H1 (cell line): Measurements from ENCODE around the gene ACE. TPM values are rescaled to one million over a fixed set of nuclear protein-coding genes. Genes with fewer than 3 reads are reported as not detected.
A peak's percentile ranks its signal among the peaks of the same experiment; 100 is the strongest.

Experiments used
- CTCF ChIA-PET: fragments of 300-600 bp; sonication (Branson Sonifier 250); formaldehyde crosslinking; loops from one replicate; lab custom pipeline; 2021; ENCODE audit not compliant: partially characterized antibody; lab: Charles Lee
- POLR2A ChIA-PET: fragments of 300-600 bp; sonication (Branson Sonifier 250); formaldehyde crosslinking; loops from one replicate; lab custom pipeline; 2021; ENCODE audit warnings: inconsistent platforms; ENCODE audit not compliant: partially characterized antibody; lab: Charles Lee
- DNase-seq, 2 experiments: peaks; one replicate each; pipeline versions ENCODE4 v3.0.0 to v3.0.0-alpha.2; 2010 to 2022; ENCODE audit warnings: low spot score in 2 of 2, low read depth in 1 of 2, mixed read lengths in 1 of 2
- FAIRE-seq: peaks from 2 replicates; lab custom pipeline; 2011; peaks lifted over from hg19 to GRCh38; lab: Jason Lieb, UNC
- H2AFZ ChIP-seq: 2 replicates; pipeline ENCODE4 v1.8.1; 2012; ENCODE audit warnings: low read length, inconsistent platforms
- H2AK5ac ChIP-seq: 2 replicates; pipeline ENCODE4 v1.6.1; 2013; ENCODE audit warnings: low read depth, low read length
- H2BK120ac ChIP-seq: replicated peaks from 2 replicates; pipeline ENCODE3; 2013; ENCODE audit warnings: low read depth, low read length, inconsistent platforms
- H2BK12ac ChIP-seq: 2 replicates; pipeline ENCODE4 v1.6.1; 2013; ENCODE audit warnings: low read depth, low read length
- H2BK15ac ChIP-seq: 2 replicates; pipeline ENCODE4 v1.6.1; 2013; ENCODE audit warnings: low read length
- H2BK20ac ChIP-seq: 2 replicates; pipeline ENCODE4 v1.6.1; 2013; ENCODE audit warnings: low read length
- H2BK5ac ChIP-seq: 2 replicates; pipeline ENCODE4 v1.6.1; 2013; ENCODE audit warnings: low read depth, low read length
- H3K14ac ChIP-seq: 2 replicates; pipeline ENCODE4 v1.6.1; 2013; ENCODE audit warnings: inconsistent platforms; ENCODE audit not compliant: insufficient read length
- H3K18ac ChIP-seq: 2 replicates; pipeline ENCODE4 v1.6.1; 2013; ENCODE audit warnings: low read length; ENCODE audit errors: extremely low read depth
- H3K23ac ChIP-seq: 2 replicates; pipeline ENCODE4 v1.6.1; 2013; ENCODE audit warnings: inconsistent platforms; ENCODE audit not compliant: insufficient read length
- H3K23me2 ChIP-seq: 2 replicates; pipeline ENCODE4 v1.6.1; 2013; ENCODE audit warnings: low read depth, low read length
- H3K27ac ChIP-seq: 2 replicates; pipeline ENCODE4 v1.6.1; 2011; ENCODE audit warnings: low read depth, low read length, inconsistent platforms
- H3K27me3 ChIP-seq, 4 experiments: replicated peaks in 1 of 4; 1 replicate in 1 of 4; 2 replicates in 3 of 4; pipeline versions ENCODE4 v1.6.1 to v1.8.1; 2011 to 2013; ENCODE audit warnings: low read length in 3 of 4, mild to moderate bottlenecking in 3 of 4, inconsistent platforms in 2 of 4, mixed read lengths in 2 of 4, moderate library complexity in 1 of 4; ENCODE audit not compliant: control insufficient read depth in 3 of 4, insufficient read depth in 3 of 4; ENCODE audit errors: extremely low read depth in 1 of 4
- H3K36me3 ChIP-seq, 4 experiments: 2 replicates each; pipeline versions ENCODE4 v1.6.1 to v1.8.1; 2011 to 2013; ENCODE audit warnings: mild to moderate bottlenecking in 4 of 4, low read length in 3 of 4, moderate library complexity in 2 of 4, control low read depth in 1 of 4, inconsistent platforms in 1 of 4; ENCODE audit not compliant: insufficient read depth in 4 of 4, control insufficient read depth in 2 of 4
- H3K4ac ChIP-seq: replicated peaks from 2 replicates; pipeline ENCODE3; 2013; ENCODE audit warnings: low read length, low read depth, mixed read lengths, inconsistent platforms; ENCODE audit not compliant: insufficient read length
- H3K4me1 ChIP-seq, 4 experiments: replicated peaks in 1 of 4; 1 replicate in 1 of 4; 2 replicates in 3 of 4; pipeline versions ENCODE4 v1.6.1 to v1.8.1; 2011 to 2013; ENCODE audit warnings: low read length in 3 of 4, inconsistent platforms in 2 of 4, mixed read lengths in 1 of 4; ENCODE audit not compliant: insufficient read depth in 4 of 4, control insufficient read depth in 3 of 4
- H3K4me2 ChIP-seq, 2 experiments: 2 replicates each; pipeline versions ENCODE4 v1.6.1 to v1.8.1; 2011 to 2013; ENCODE audit warnings: low read depth in 2 of 2, low read length in 2 of 2, control low read depth in 1 of 2, inconsistent platforms in 1 of 2, mild to moderate bottlenecking in 1 of 2; ENCODE audit not compliant: insufficient read depth in 1 of 2
- H3K4me3 ChIP-seq, 4 experiments: fragments of 200-600, 300-600 bp in 1 of 4; sonication (generic), shearing (Covaris generic), sonication (Bioruptor Twin) in 1 of 4; 2 replicates each; pipeline versions ENCODE4 v1.5.1 to v1.8.1; 2011 to 2016; ENCODE audit warnings: low read length in 4 of 4, low read depth in 3 of 4, control low read depth in 2 of 4, inconsistent platforms in 2 of 4, mild to moderate bottlenecking in 2 of 4, mixed read lengths in 1 of 4, moderate library complexity in 1 of 4; ENCODE audit not compliant: insufficient read depth in 2 of 4; ENCODE audit errors: extremely low read depth in 1 of 4
- H3K56ac ChIP-seq: replicated peaks from 2 replicates; pipeline ENCODE3; 2013; ENCODE audit warnings: low read depth, mild to moderate bottlenecking, mixed read lengths, low read length, inconsistent platforms; ENCODE audit not compliant: insufficient read length
- H3K79me1 ChIP-seq: 2 replicates; pipeline ENCODE4 v1.6.1; 2013; ENCODE audit warnings: low read depth, low read length, control low read depth
- H3K79me2 ChIP-seq, 2 experiments: 2 replicates each; pipeline versions ENCODE4 v1.6.1 to v1.8.1; 2012 to 2013; ENCODE audit warnings: low read length in 2 of 2, mild to moderate bottlenecking in 2 of 2, inconsistent platforms in 1 of 2; ENCODE audit not compliant: insufficient read depth in 2 of 2, control insufficient read depth in 1 of 2
- H3K9ac ChIP-seq, 4 experiments: replicated peaks in 1 of 4; 1 replicate in 1 of 4; 2 replicates in 3 of 4; pipeline versions ENCODE4 v1.6.1 to v1.8.1; 2011 to 2013; ENCODE audit warnings: low read depth in 3 of 4, low read length in 3 of 4, control low read depth in 2 of 4, mild to moderate bottlenecking in 2 of 4, moderate library complexity in 2 of 4, inconsistent platforms in 1 of 4; ENCODE audit errors: extremely low read depth in 1 of 4
- H3K9me3 ChIP-seq, 2 experiments: 2 replicates each; pipeline versions ENCODE4 v1.6.1 to v1.8.1; 2012 to 2013; ENCODE audit warnings: mild to moderate bottlenecking in 2 of 2, moderate library complexity in 2 of 2, control low read depth in 1 of 2, inconsistent platforms in 1 of 2, low read depth in 1 of 2, low read length in 1 of 2, mixed read lengths in 1 of 2; ENCODE audit not compliant: insufficient read depth in 2 of 2
- H4K20me1 ChIP-seq, 2 experiments: replicated peaks in 1 of 2; 2 replicates each; pipeline versions ENCODE3 to v1.8.1; 2011 to 2013; ENCODE audit warnings: inconsistent platforms in 2 of 2, low read length in 2 of 2, mild to moderate bottlenecking in 1 of 2; ENCODE audit not compliant: insufficient read depth in 2 of 2, control insufficient read depth in 1 of 2
- H4K5ac ChIP-seq: 2 replicates; pipeline ENCODE4 v1.6.1; 2013; ENCODE audit warnings: low read length, low read depth, mixed read lengths, inconsistent platforms; ENCODE audit not compliant: insufficient read length
- H4K8ac ChIP-seq: 2 replicates; pipeline ENCODE4 v1.8.0; 2013; ENCODE audit warnings: mild to moderate bottlenecking, moderate library complexity, low read length, inconsistent platforms; ENCODE audit not compliant: insufficient read depth; ENCODE audit errors: extremely low read depth
- H4K91ac ChIP-seq: replicated peaks from 2 replicates; pipeline ENCODE3; 2013; ENCODE audit warnings: low read length, mixed read lengths, inconsistent platforms; ENCODE audit not compliant: insufficient read length
- ATF3 ChIP-seq: IDR thresholded peaks from 2 replicates; pipeline ENCODE4 v1.6.1; 2011; ENCODE audit warnings: low read depth, mild to moderate bottlenecking, low read length; ENCODE audit not compliant: insufficient read depth
- CTBP2 ChIP-seq: IDR thresholded peaks from 2 replicates; pipeline ENCODE4 v1.7.0; 2011; ENCODE audit warnings: borderline replicate concordance, mild to moderate bottlenecking, moderate library complexity, mixed read lengths, low read length; ENCODE audit not compliant: insufficient read depth, insufficient read length
- CTCF ChIP-seq, 3 experiments: IDR thresholded peaks; 1 replicate in 2 of 3; 2 replicates in 1 of 3; pipeline versions ENCODE4 v1.5.1 to v1.6.1; 2011; ENCODE audit warnings: low read length in 3 of 3, mild to moderate bottlenecking in 3 of 3, inconsistent platforms in 2 of 3, low read depth in 1 of 3, moderate library complexity in 1 of 3; ENCODE audit not compliant: insufficient read depth in 1 of 3; ENCODE audit errors: control extremely low read depth in 1 of 3
- RAD21 ChIP-seq, 2 experiments: IDR thresholded peaks in 1 of 2; conservative IDR thresholded peaks in 1 of 2; 2 replicates each; pipeline ENCODE4 v1.6.1; 2011; ENCODE audit warnings: low read depth in 2 of 2, low read length in 2 of 2, improper control_type of control experiment in 1 of 2, inconsistent platforms in 1 of 2, mild to moderate bottlenecking in 1 of 2, moderate library complexity in 1 of 2
- SAP30 ChIP-seq: fragments of 300-600 bp; sonication (generic); IDR thresholded peaks from 2 replicates; pipeline ENCODE4 v1.7.1; 2012; ENCODE audit warnings: low read length, moderate library complexity, mild to moderate bottlenecking, inconsistent platforms; ENCODE audit not compliant: insufficient read depth, insufficient replicate concordance
- WGBS, 2 experiments: shearing (Covaris generic) in 1 of 2; methylation state at CpG; one replicate each; pipeline versions ENCODE4 v1.1.6 to v1.1.7; 2013 to 2015; ENCODE audit warnings: low lambda C conversion rate in 2 of 2, mixed read lengths in 2 of 2, inconsistent platforms in 1 of 2, low coverage in 1 of 2, missing lambda C conversion rate in 1 of 2; ENCODE audit not compliant: insufficient replicate concordance in 2 of 2, insufficient coverage in 1 of 2, insufficient read length in 1 of 2; ENCODE audit errors: extremely low coverage in 1 of 2, missing lambda C conversion rate in 1 of 2; 5-methylcytosine and 5-hydroxymethylcytosine counted together
- polyA plus RNA-seq, 7 experiments: library from polyadenylated mRNA; depleted of rRNA in 3 of 7; stranded (reverse) in 5 of 7; unstranded in 2 of 7; fragments of >200 nt in 5 of 7; fragments of 200-250 nt in 2 of 7; gene quantifications; 1 replicate in 5 of 7; 2 replicates in 1 of 7; 4 replicates in 1 of 7; pipeline versions ENCODE4 v1.2.1 to v1.2.3, GENCODE V29; 2011 to 2013; ENCODE audit warnings: missing spikeins in 2 of 7, mixed read lengths in 2 of 7
- total RNA-seq: library from RNA; stranded (reverse); fragmentation: NEBNext Ultra II Directional; extraction: Animal tissue kit (Norgen Biotek cat#: 25700); gene quantifications from 2 replicates; pipeline ENCODE4 v1.2.1, GENCODE V29; 2021

The ACE gene
- total and polyA plus RNA-seq, 2 of the 8 experiments (the other 6 are each of a cell fraction or from before 2014, with no cell fraction given), result 2.5 to 5.5 TPM

- peak overlapping the region; percentile 62; the same call in 1 of the 2 replicates for H2BK12ac ChIP-seq
- H3K23ac ChIP-seq, result no peak overlapping the region
- FAIRE-seq, result peak; percentile 36
These were observed 21.0 kb downstream of the ACE start for GRCh38 chr17:63497708-63498483.

More at GRCh38 chr17:63497708-63498483, 21.0 kb downstream of the ACE start:
- no peak overlapping the region for H3K27ac ChIP-seq
- no peak overlapping the region for H3K14ac ChIP-seq
- no peak overlapping the region for H3K9ac ChIP-seq
- CTCF ChIA-PET, result interaction anchor here (0.6 to 6.6 kb wide), 19 partner anchors 8 to 1010 kb away, joined by 3 to 43 read pairs (median 4); no protein-coding TSS in a partner anchor
- POLR2A ChIA-PET, result interaction anchor here (0.7 to 2.1 kb wide), 5 partner anchors 20 to 64 kb away, joined by 3 to 5 read pairs (median 4); partner anchors contain the start of gene CYB561
- peak in 1 of 2 experiments; percentile 81 for DNase-seq
- H3K18ac ChIP-seq, result peak overlapping the region; percentile 66; the same call in 1 of the 2 replicates
- H2BK120ac ChIP-seq, result no peak overlapping the region
- H3K79me1 ChIP-seq, result no peaks in the 10 kb centered on the region
- no peaks in the 10 kb centered on the region for H3K36me3 ChIP-seq
- H4K20me1 ChIP-seq, result peaks cover 0 to 2% of the 10 kb centered on the region in 2 experiments
- no peaks in the 10 kb centered on the region for H3K9me3 ChIP-seq
- H2AK5ac ChIP-seq, result no peak overlapping the region
- H3K4me2 ChIP-seq, result no peak overlapping the region; a peak in 1 of 4 replicates
- H2AFZ ChIP-seq, result 0 out of 2 replicates have a peak overlapping the region, but pooled peaks have one; percentile 59
- H4K91ac ChIP-seq, result no peak overlapping the region
- TF ChIP-seq CTCF (IDR thresholded peaks at IDR 0.05; ENCODE audit: control extremely low read depth in 1 of 3, insufficient read depth in 1 of 3, low read depth in 1 of 3, low read length in 3 of 3), result peak; percentile 39 to 61 (median 51)
- no peak for TF ChIP-seq SAP30
- TF ChIP-seq RAD21 (IDR thresholded peaks at IDR 0.05 in 1 of 2, conservative IDR thresholded peaks at IDR 0.05 in 1 of 2; ENCODE audit: low read depth in 2 of 2, low read length in 2 of 2), result peak; percentile 12 to 38; a peak in 3 of 4 replicates
- TF ChIP-seq CTBP2, result no peak
- no peak for TF ChIP-seq ATF3
- no peak overlapping the region for H3K4me3 ChIP-seq
- H3K79me2 ChIP-seq, result no peaks in the 10 kb centered on the region
- no peak overlapping the region for H2BK15ac ChIP-seq
- peak overlapping the region; percentile 30; the same call in 1 of the 2 replicates for H2BK5ac ChIP-seq
- no peaks in the 10 kb centered on the region; the same call in 1 of the 2 replicates for H3K23me2 ChIP-seq
- 0 out of 2 replicates have a peak overlapping the region, but pooled peaks have one; percentile 80 for H2BK20ac ChIP-seq
- 75% methylated on average over 16 of the region's 16 CpGs; no CpG with 5 or more reads in 1 of the 2 experiments for WGBS, 2 experiments
- no peaks in the 10 kb centered on the region for H3K27me3 ChIP-seq
- peak overlapping the region; percentile 10 for H4K5ac ChIP-seq
- H3K4me1 ChIP-seq, result peaks cover 0 to 6% (median 0%) of the 10 kb centered on the region in 4 experiments; a peak in 1 of 7 replicates
- no peak overlapping the region for H3K4ac ChIP-seq
- no peak overlapping the region for H4K8ac ChIP-seq
- peak overlapping the region; percentile 4 for H3K56ac ChIP-seq
